Parathyroid adenoma (tissue), 2 donors: ENCODE results near the gene TNIP2.

Experiments used
- H2AFZ ChIP-seq: fragments of 300-600 bp; sonication (generic); one replicate; pipeline ENCODE4 v1.7.0; 2017; ENCODE audit warnings: antibody characterized with exemption, mild to moderate bottlenecking
- H3K27ac ChIP-seq: fragments of 300-600 bp; sonication (generic); one replicate; pipeline ENCODE4 v1.7.0; 2017
- H3K27me3 ChIP-seq: fragments of 300-600 bp; sonication (generic); one replicate; pipeline ENCODE4 v1.7.0; 2017; ENCODE audit warnings: low read length; ENCODE audit not compliant: control insufficient read depth, insufficient read depth
- H3K36me3 ChIP-seq: fragments of 300-600 bp; sonication (generic); one replicate; pipeline ENCODE4 v1.7.0; 2017; ENCODE audit warnings: low read length; ENCODE audit not compliant: control insufficient read depth, insufficient read depth
- H3K4me1 ChIP-seq: fragments of 300-600 bp; sonication (generic); one replicate; pipeline ENCODE4 v1.7.0; 2017; ENCODE audit warnings: control low read depth
- H3K4me2 ChIP-seq: fragments of 300-600 bp; sonication (generic); one replicate; pipeline ENCODE4 v1.7.0; 2017; ENCODE audit warnings: low read length
- H3K4me3 ChIP-seq: fragments of 300-600 bp; sonication (generic); one replicate; pipeline ENCODE4 v1.7.0; 2017; ENCODE audit warnings: low read depth, low read length
- H3K79me2 ChIP-seq: fragments of 300-600 bp; sonication (generic); one replicate; pipeline ENCODE4 v1.7.0; 2017; ENCODE audit warnings: control low read depth
- H3K9ac ChIP-seq: fragments of 300-600 bp; sonication (generic); one replicate; pipeline ENCODE4 v1.7.0; 2017; ENCODE audit warnings: mild to moderate bottlenecking
- H3K9me3 ChIP-seq: fragments of 300-600 bp; sonication (generic); one replicate; pipeline ENCODE4 v1.7.0; 2017; ENCODE audit warnings: low read length; ENCODE audit not compliant: control insufficient read depth
- CTCF ChIP-seq: fragments of 300-600 bp; sonication (generic); IDR thresholded peaks from one replicate; pipeline ENCODE4 v1.7.0; 2017; ENCODE audit warnings: antibody characterized with exemption, mild to moderate bottlenecking
- donor health status: primary hyperparathyroidism.

TNIP2 gene

GRCh38 chr4:2754848-2755819 lies 1.0 kb downstream of the TNIP2 start:
- Histone ChIP-seq H3K79me2 (no peaks in the 10 kb centered on the region), H3K36me3 (no peaks in the 10 kb centered on the region), H3K4me2 (peak overlapping the region; percentile 58), H3K4me3 (peak overlapping the region; percentile 66), H3K27me3 (no peaks in the 10 kb centered on the region), H3K4me1 (no peaks in the 10 kb centered on the region), H3K27ac (peak overlapping the region; percentile 32), H3K9me3 (no peaks in the 10 kb centered on the region), H3K9ac (no peak overlapping the region), H2AFZ (peak overlapping the region; percentile 82)
- no peak for TF ChIP-seq CTCF

- no peak overlapping the region for H3K9ac ChIP-seq
- no peaks in the 10 kb centered on the region for H3K36me3 ChIP-seq
- no peak overlapping the region for H3K4me3 ChIP-seq
- H3K27ac ChIP-seq, result no peak overlapping the region
- no peaks in the 10 kb centered on the region for H3K79me2 ChIP-seq
- H3K4me2 ChIP-seq, result no peak overlapping the region
- H3K27me3 ChIP-seq, result no peaks in the 10 kb centered on the region
- H2AFZ ChIP-seq, result no peak overlapping the region
- H3K4me1 ChIP-seq, result no peaks in the 10 kb centered on the region
- H3K9me3 ChIP-seq, result no peaks in the 10 kb centered on the region
- no peak for TF ChIP-seq CTCF
Observed at GRCh38 chr4:2753436-2753835, 2.7 kb downstream of the TNIP2 start.

GRCh38 chr4:2750719-2751605 lies 5.2 kb downstream of the TNIP2 start:
- Histone ChIP-seq H3K4me3 (no peak overlapping the region), H3K79me2 (no peaks in the 10 kb centered on the region), H3K9me3 (no peaks in the 10 kb centered on the region), H2AFZ (no peak overlapping the region), H3K4me1 (no peaks in the 10 kb centered on the region), H3K27ac (no peak overlapping the region), H3K4me2 (no peak overlapping the region), H3K9ac (no peak overlapping the region), H3K27me3 (no peaks in the 10 kb centered on the region), H3K36me3 (no peaks in the 10 kb centered on the region)
- TF ChIP-seq CTCF, result no peak

GRCh38 chr4:2746891-2747695 lies 9.0 kb downstream of the TNIP2 start:
- H2AFZ ChIP-seq, result no peak overlapping the region
- H3K9ac ChIP-seq, result no peak overlapping the region
- H3K4me2 ChIP-seq, result no peak overlapping the region
- H3K27me3 ChIP-seq, result no peaks in the 10 kb centered on the region
- no peak for TF ChIP-seq CTCF
- no peaks in the 10 kb centered on the region for H3K9me3 ChIP-seq
- H3K4me1 ChIP-seq, result no peaks in the 10 kb centered on the region
- H3K36me3 ChIP-seq, result no peaks in the 10 kb centered on the region
- no peaks in the 10 kb centered on the region for H3K79me2 ChIP-seq
- H3K4me3 ChIP-seq, result no peak overlapping the region
- no peak overlapping the region for H3K27ac ChIP-seq
